Omental fat pad (tissue), 4 donors: Measurements from ENCODE around the gene TM9SF1. TPM values are rescaled to one million over a fixed set of nuclear protein-coding genes. Genes with fewer than 3 reads are reported as not detected.

ENCODE experiments used
- ATAC-seq: fragments of 150-250 bp; one replicate; pipeline ENCODE4 v1.9.1; 2016; ENCODE audit warnings: mild to moderate bottlenecking, moderate library complexity; ENCODE audit not compliant: low FRiP score
- DNase-seq: peaks from one replicate; pipeline ENCODE4 v3.0.0-alpha.2; 2019; ENCODE audit warnings: low spot score
- total RNA-seq, 4 donors: library from RNA; depleted of rRNA; stranded (reverse); fragments of >200 nt; gene quantifications; one replicate each; pipeline ENCODE4 v1.1.0, GENCODE V29; 2016
- TF ChIP-seq, protein P1 (sequence below), 3 donors: fragments of 450-650 bp; IDR thresholded peaks; one replicate each; pipeline ENCODE4 v1.5.1; 2016 to 2017; ENCODE audit warnings: antibody characterized with exemption in 3 of 3, mild to moderate bottlenecking in 3 of 3, moderate library complexity in 2 of 3

TM9SF1 gene
- total RNA-seq, 4 donors from 2014 or later, result 54.9 to 65.5 (median 60.9) TPM

DNA sequence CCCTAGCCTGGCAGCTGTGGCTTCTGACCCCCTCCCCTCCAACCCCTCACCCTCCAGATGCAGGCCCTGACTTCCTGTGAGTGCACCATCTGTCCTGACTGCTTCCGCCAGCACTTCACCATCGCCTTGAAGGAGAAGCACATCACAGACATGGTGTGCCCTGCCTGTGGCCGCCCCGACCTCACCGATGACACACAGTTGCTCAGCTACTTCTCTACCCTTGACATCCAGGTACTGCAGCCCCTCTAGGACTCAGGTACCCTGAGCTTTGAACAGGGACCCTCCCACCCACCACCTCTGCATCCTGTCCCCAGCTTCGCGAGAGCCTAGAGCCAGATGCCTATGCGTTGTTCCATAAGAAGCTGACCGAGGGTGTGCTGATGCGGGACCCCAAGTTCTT lies 40.1 kb downstream of the TM9SF1 start:
- no peak for ATAC-seq
- TF ChIP-seq, protein P1, sequence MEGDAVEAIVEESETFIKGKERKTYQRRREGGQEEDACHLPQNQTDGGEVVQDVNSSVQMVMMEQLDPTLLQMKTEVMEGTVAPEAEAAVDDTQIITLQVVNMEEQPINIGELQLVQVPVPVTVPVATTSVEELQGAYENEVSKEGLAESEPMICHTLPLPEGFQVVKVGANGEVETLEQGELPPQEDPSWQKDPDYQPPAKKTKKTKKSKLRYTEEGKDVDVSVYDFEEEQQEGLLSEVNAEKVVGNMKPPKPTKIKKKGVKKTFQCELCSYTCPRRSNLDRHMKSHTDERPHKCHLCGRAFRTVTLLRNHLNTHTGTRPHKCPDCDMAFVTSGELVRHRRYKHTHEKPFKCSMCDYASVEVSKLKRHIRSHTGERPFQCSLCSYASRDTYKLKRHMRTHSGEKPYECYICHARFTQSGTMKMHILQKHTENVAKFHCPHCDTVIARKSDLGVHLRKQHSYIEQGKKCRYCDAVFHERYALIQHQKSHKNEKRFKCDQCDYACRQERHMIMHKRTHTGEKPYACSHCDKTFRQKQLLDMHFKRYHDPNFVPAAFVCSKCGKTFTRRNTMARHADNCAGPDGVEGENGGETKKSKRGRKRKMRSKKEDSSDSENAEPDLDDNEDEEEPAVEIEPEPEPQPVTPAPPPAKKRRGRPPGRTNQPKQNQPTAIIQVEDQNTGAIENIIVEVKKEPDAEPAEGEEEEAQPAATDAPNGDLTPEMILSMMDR (IDR thresholded peaks at IDR 0.05), result no peak
- DNase-seq, result no peak

DNA sequence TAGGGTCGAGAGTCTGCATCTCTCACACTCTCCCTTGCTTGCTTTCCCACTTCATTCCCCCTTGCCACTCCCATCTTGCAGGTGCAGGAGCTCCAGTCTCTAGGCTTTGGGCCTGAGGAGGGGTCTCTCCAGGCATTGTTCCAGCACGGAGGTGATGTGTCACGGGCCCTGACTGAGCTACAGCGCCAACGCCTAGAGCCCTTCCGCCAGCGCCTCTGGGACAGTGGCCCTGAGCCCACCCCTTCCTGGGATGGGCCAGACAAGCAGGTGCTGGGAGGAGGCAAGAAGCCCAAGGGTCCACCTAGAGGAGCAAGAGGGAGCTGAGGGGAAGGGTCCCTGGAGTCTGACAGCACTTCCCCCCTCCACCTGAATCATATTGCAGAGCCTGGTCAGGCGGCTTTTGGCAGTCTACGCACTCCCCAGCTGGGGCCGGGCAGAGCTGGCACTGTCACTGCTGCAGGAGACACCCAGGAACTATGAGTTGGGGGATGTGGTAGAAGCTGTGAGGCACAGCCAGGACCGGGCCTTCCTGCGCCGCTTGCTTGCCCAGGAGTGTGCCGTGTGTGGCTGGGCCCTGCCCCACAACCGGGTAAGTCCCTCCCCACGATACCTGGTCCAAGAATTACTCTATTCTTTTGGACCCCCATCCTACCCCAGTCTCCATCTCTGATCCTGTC lies 43.7 kb downstream of the TM9SF1 start:
- DNase-seq (no peak), ATAC-seq (no peak)
- TF ChIP-seq, protein P1 (IDR thresholded peaks at IDR 0.05), result no peak

DNA sequence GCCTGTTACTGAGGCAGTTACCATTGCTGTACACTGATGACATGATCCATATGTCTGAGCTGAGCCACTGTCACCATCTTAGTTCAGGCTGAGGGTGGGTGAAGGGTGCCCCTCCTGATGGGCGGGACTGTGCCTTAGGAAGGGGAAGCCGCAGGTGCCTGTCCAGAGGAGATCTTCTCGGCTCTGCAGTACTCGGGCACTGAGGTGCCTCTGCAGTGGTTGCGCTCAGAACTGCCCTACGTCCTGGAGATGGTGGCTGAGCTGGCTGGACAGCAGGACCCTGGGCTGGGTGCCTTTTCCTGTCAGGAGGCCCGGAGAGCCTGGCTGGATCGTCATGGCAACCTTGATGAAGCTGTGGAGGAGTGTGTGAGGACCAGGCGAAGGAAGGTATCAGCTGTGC lies 44.2 kb downstream of the TM9SF1 start:
- TF ChIP-seq, protein P1 (IDR thresholded peaks at IDR 0.05), result no peak
- ATAC-seq, result no peak
- no peak for DNase-seq

DNA sequence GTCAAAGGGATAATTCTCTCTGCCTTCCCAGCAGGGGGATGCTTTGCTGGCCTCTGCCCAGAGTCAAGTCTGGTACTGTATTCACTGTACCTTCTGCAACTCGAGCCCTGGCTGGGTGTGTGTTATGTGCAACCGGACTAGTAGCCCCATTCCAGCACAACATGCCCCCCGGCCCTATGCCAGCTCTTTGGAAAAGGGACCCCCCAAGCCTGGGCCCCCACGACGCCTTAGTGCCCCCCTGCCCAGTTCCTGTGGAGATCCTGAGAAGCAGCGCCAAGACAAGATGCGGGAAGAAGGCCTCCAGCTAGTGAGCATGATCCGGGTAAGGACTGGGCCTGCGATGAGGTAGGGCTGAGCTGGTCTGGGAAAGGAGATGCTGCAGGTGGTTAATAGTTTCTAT lies 44.7 kb downstream of the TM9SF1 start:
- ATAC-seq (no peak), DNase-seq (no peak)
- TF ChIP-seq, protein P1 (IDR thresholded peaks at IDR 0.05), result no peak

DNA sequence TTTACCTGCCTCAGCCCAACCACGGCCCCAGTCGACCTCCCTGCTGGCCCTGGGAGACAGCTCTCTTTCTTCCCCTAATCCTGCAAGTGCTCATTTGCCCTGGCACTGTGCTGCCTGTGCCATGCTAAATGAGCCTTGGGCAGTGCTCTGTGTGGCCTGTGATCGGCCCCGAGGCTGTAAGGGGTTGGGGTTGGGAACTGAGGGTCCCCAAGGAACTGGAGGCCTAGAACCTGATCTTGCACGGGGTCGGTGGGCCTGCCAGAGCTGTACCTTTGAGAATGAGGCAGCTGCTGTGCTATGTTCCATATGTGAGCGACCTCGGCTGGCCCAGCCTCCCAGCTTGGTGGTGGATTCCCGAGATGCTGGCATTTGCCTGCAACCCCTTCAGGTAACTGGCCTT lies 45.2 kb downstream of the TM9SF1 start:
- TF ChIP-seq, protein P1 (IDR thresholded peaks at IDR 0.05), result no peak
- DNase-seq (no peak), ATAC-seq (no peak)

DNA sequence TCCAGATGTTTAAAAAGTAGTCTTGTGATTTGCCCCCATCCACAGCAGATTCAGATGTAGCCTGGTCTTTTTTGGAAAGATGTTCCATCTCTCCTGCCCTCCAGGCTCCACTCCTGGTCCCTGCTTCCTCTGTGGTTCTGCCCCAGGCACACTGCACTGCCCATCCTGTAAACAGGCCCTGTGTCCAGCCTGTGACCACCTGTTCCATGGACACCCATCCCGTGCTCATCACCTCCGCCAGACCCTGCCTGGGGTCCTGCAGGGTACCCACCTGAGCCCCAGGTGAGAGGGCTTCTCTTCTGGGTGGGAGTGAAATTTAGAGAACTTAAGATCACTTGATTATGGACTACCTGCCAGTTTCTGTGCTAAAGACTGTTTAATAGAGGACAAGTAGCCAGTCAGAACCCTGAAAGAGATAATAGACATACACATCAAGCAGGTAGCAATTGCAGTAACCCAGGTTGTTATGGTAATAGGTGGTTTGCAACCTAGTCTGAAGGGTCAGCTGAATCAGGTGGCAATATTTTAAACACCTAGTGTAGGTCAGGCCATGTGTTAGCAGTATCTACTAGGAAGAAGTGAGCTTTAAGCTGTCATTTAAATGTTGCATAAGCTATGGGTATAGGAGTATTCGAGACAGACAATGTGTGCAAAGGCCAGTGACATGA lies 45.8 kb downstream of the TM9SF1 start:
- ATAC-seq (no peak), DNase-seq (no peak)
- TF ChIP-seq, protein P1 (IDR thresholded peaks at IDR 0.05), result no peak
